Stimulated activated CD4-positive, alpha-beta T cell treated with anti-CD3 and anti-CD28 coated beads, Interleukin-12 subunit alpha, Interleukin-12 subunit beta, amount 100 ng/mL, for 48 hours (primary cell): ENCODE data around the gene HNRNPA1.
A peak's percentile ranks its signal among the peaks of the same experiment; 100 is the strongest.
"Not testable (repeated sequence)": the region's sequence is repeated elsewhere in the genome, so short reads cannot be mapped to it uniquely, and the experiment has no call there.

Source experiments
- DNase-seq, 3 donors: peaks; one replicate each; pipeline ENCODE4 v3.0.0-alpha.2; 2020; ENCODE audit warnings: low read depth in 2 of 3, low spot score in 1 of 3

Gene HNRNPA1

DNA sequence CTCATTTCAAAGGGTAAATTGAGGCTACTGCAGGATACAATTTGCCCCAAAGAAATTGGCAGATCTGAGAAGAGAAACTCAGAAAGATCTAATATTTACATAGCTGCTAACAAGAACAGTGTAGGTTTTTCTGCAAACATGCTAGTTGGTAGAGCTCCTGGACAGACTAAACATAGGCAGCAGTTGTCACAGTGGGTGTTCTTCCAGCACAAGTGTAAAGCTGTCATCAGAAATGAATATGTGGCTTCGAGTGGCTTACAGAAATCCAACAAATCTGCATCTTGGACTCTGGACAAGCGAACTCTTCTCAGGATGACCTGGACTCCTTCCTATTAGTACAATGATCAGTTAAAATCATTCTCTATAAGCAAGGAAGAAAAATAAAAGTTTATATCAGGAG is 6.5 kb upstream of the HNRNPA1 start:
- DNase-seq, result no peak

DNA sequence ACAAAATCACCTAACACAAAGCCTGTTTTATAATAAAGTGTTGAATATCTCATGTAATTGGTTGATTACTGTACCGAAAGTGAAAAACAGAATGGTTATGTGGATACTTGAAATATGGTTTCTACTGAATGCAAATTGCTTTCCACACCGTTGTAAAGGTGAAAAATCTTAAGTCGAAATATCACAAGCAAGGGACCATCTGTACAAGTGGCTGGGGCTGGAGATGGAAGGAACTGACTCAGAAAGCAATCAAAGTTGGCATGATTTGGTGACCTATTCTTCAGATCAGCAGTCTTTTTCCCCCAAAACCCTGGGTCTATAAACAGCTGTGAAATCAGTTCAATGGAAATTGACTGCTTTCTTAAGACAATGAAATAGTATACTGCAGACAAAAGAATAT is 4.2 kb upstream of the HNRNPA1 start:
- no peak for DNase-seq

DNA sequence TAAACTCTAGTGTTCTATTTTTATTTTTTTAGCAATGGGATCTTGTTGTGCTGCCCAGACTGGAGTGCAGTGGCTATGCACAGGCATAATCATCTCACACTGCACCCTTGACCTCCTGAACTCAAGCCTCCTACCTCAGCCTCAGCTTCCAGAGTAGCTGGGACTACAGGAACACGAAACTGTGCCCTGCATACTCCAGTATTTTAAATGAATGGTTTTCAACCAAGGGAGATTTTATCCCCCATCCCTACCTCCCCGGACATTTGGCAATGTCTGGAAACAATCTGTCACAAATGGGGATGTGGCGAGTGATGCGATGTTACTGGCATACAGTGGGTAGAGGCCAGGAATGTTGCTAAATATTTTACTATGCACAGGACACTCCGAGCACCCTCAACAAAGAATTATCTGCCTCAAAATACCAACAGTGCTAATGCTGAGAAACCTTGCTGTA is 2.7 kb upstream of the HNRNPA1 start:
- DNase-seq, result no peak

DNA sequence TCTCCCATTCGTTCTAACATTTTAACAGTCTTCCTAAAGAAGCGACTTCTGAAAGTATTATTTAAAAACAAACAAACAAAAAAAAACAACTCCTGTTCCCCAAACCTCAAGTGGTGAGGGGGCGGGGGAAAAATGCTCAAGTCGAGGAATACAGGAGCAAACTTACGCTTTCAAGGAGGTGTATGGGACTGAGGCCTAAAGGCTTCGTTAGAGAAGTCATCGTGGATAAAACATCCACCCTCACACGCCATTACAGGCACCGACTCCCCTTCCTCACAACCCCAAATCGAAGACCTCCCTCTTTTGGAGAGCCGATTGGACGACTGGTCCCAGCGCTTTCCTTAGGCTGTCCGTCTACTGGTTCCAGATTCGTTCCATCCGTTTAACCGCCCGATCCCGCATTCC is 1.3 kb upstream of the HNRNPA1 start:
- no peak for DNase-seq

DNA sequence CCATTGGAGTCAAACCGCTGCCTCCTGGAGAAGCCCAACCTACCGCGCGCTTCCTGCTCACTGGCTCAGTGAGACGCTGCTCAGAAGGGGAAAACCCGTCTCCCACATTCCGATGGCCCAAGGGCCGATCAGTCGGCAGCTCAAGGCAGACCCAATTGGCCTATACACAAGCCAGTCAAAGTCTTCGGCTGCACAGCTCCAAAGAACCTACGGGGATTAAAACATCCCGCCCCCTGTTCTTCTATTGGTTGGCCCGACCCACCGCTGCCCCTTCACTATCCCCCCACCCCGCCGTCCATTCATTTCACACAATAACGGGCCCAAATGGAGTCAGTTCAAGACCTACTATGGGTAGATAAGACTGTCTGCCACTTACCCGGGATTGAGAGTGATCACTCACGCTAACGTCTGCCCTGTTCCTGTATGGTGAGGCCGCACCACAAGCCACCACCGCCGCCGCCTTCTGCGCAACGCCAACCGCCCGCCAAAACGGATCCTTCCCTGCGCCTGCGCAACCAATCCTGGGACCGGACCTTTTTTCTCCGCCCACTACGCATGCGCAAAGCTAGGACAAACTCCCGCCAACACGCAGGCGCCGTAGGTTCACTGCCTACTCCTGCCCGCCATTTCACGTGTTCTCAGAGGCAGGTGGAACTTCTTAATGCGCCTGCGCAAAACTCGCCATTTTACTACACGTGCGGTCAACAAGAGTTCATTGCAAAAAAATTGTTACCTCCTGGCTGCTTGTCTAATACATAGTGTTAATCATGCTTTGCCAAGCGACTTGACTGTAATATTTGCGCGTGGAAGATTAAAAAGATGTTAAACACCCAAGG is 676 bp upstream of the HNRNPA1 start, which contains the start of gene CBX5:
Gene CBX5, minus strand, starts transcription at position 491 of the 836 bp plus-strand sequence. CDS start 22,472 bp downstream, outside the sequence.
- DNase-seq, result peak; percentile 98 to 99 (median 98)

DNA sequence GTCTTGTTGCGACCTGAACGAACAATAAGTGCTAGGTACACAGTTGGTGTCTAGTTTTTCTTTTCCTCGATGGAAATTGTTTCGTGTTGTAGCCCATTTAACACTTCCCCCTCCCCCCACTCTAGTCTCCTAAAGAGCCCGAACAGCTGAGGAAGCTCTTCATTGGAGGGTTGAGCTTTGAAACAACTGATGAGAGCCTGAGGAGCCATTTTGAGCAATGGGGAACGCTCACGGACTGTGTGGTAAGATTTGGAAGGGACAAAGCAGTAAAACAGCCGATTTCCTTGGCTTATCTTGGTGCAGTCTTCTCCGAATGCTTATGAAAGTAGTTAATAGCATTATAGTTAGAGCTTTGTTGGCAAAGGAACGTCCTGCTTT is 724 bp downstream of the HNRNPA1 start:
- not testable (repeated sequence) for DNase-seq

DNA sequence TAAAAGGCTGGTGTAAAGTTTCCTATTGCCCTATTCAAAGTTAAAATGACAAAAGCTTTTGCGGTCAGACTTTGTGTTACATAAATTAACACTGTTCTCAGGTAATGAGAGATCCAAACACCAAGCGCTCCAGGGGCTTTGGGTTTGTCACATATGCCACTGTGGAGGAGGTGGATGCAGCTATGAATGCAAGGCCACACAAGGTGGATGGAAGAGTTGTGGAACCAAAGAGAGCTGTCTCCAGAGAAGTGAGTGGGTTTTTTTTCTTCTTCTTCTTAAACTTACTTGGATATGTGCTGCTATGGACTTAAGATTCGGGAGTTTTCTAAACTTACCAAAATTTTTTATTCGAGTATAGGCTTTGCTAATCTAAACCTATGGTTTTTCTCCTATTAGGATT is 1.2 kb downstream of the HNRNPA1 start:
- not testable (repeated sequence) for DNase-seq

DNA sequence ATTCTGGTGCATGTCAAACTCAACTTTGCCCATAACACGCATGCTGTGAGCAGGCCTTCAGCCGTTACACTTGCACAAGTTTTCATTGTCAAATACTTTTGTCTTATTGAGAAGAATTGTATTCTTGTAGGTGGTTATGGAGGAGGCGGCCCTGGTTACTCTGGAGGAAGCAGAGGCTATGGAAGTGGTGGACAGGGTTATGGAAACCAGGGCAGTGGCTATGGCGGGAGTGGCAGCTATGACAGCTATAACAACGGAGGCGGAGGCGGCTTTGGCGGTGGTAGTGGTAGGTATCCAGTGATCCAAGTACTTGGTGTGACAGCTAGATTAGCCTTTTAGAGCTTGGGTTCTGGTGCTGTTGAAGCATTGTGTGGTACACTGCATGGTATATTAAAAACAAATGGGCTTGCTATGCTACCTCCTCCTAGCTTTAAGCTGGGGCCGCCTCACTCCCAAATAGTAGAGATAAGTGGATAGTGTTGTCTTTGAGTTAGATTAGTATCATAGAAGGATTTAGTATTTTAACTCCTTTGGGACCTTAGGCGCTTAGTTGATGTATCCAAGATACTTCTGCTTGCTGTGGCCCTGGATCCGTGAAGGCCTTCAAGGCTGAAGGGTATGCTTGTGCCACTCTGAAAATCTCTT is 2.5 kb downstream of the HNRNPA1 start:
- peak in 2 of 3 donors; percentile 29 to 31 for DNase-seq

DNA sequence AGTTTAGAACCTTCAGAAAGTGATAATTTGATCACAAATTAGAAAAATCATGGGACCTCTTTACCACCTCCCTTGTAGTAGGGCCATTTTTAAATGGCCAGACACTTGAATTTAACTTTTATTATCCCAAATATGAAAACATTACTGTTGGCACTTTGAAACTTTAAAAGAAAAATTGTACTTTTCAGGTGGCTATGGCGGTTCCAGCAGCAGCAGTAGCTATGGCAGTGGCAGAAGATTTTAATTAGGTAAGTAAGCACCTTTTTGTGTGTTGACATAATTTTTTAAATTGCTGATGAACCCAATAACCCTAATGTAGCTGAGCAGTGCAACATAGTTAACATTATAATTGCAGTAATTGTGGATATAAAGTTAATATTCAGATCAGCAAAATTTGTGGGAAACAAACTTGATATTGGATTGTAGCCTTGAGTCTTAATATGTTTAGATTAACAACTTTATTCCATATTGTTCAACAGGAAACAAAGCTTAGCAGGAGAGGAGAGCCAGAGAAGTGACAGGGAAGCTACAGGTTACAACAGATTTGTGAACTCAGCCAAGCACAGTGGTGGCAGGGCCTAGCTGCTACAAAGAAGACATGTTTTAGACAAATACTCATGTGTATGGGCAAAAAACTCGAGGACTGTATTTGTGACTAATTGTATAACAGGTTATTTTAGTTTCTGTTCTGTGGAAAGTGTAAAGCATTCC is 3.7 kb downstream of the HNRNPA1 start:
- DNase-seq, result not testable (repeated sequence)

DNA sequence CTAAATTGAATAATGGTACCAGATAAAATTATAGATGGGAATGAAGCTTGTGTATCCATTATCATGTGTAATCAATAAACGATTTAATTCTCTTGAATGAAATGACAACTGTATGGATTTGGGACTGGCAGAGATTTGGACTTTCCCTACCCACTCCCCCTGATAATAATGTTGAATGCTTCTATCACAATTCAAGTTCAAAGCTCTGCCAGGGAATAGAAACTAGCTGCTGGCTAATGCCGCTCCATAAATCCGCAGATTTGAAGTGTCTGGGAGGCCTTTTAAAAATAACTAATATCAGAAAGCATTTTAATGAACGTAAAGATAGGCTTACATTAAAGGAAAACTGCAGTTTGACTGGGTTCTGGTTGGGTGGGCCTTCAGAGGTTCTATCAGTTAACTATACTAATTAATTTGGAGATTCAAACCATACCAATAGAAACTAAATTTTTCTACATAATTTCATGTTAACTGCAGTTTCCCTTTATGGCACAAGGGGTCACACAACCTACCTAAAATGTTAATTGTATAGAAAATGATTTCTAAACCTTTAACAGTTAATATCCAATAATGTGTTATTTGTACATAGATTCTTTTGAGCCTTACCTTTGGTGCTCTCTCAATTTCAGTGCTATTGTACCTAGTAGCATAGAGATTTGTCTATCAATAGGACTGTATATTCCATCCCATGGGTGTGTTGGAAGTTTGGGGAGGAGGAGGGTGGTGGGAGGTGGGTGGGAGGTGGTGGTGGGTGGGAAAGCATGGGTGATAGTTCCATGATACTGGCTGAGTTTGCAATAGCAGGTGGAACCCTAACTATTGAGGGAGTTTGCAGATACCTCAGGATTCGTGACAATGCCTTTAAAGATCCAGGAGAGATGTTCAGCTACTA is 4.9 kb downstream of the HNRNPA1 start:
- no peak for DNase-seq

DNA sequence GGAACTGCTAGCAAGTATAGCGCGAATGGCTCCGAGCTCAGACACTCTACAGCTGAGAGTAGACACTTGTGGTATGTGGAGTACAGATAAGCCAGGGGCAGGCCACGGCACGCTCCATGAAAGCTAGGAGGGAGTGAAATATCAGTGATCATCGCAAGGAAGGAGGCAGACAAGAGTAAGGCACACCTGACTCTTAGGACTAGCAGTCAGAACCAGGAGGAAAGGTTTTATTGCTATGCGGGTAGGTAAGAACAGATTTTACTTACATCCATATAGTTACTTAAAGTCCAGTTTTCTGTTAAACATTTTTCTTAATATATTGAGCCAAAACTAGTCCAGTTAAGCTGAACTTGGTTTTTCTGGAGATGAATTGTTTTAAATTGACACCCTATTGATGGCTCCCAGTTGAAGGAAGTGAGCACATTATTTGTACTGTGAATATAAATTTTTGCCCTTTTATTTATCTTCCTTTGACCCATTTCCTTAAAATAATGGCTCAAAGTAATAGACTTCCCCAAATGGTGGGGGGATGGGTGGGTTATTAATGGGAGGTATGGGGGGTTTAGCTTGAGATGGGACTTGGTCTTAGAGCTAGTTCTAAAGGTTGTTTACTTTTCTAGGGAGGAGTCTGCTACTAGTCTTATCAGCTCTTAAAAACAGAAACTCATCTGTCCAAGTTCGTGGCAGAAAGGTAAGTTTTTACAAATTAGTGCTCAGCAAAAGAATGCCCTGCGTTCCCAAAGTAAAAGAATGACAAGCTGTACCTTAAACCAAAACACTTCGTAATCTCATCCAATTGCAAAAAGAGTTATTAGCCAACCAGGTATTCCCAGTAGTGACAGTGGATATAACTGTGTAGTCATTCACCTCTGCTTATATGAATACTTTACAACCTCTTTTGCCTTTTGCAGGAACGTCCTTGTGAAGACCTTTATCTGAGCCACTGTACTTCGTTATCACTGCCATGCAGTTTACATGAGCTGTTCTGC is 5.8 kb downstream of the HNRNPA1 start:
- DNase-seq, result no peak

DNA sequence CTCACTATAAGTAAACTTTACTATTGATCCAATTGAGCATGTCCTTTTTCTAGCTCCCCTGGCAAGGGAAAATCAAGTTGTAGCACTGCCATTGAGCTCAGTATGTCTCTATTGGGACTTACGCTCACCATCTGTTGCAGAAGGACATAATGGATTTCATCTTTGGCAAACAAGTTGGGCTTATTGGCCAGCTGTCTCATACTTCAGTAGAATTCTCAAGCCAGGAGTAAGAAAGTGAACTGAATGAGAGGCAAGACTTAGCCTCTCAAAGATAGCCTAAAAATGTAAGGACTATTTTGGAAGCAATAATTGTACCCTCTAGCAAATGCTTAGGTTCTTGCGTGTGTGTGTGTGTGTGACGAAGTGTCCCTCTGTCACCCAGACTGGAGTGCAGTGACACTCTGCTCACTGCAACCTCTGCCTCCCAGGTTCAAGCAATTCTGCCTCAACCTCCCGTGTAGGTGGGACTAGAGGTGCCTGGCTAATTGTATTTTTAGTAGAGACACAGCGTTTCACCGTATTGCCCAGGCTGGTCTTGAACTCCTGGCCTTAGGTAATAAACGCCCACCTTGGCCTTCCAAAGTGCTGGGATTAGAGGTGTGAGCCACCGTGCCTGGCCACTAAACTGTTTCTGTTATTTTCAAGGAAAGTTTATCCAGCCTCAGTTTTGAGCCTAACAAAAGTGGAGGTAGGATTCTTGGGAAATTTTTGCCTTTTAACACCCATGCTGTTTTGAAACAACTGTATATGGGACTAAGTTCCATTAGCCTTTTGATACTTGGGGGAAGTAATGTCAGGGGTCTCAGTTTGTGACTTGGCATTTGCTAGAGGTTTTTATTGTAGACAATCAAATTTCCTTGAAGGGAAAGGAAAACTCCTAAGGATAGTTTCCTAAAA is 7.0 kb downstream of the HNRNPA1 start:
- DNase-seq, result no peak

DNA sequence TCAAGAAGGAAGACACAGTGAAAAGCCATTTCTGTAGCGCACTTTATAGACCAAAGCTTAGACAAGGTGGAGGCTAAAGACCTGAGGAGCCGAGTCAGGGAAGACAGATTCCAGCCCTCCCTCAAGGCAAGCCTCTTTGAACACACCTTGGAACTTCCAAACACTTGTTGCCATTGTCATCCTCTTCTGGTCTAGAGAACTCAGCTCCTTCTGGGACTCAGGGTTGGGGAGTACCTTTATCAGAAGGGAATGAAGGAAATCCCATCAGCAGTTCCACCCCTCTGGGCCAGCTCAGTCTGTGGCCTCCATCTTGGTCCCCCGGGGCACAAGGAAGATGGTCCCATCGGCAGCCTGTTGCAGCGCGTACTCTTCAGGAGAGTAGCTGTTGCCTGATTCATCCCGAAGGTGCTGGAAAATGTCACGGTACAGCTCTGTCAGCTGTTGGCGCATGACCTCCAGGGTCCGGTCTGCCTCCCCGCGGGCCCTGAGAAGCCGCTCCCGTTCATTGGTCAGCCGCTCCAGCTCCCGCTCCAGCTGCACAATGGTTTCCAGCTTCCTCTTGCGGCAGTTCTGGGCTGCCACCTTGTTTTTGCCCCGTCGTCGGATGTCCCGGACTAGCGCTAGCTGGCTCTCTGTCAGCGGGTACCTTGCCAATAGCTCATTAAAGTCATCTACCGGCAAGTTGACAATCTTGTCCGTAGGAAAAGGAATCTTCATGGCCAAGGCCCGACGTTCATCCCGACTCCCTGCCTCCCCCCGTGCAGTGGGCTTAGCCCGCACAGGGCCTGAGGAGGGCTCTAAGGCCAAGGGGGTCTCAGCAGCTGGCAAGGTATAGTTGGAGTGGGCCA is 11.8 kb downstream of the HNRNPA1 start:
- no peak for DNase-seq

DNA sequence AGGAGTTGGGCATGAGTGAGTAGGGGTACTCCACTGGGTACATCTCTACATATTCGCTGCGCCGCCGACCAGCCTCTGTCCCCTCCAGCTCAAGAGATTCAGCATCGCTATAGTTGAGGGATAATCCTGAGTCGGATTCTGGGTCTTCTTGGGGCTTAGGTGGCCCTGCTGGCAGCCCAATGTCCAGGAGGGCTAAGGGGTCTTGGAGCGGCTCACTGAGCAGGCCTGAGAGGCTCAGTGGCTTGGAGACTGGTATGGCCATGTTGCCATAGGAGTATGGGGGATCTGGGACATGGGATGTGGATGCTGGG is 12.4 kb downstream of the HNRNPA1 start:
- no peak for DNase-seq

DNA sequence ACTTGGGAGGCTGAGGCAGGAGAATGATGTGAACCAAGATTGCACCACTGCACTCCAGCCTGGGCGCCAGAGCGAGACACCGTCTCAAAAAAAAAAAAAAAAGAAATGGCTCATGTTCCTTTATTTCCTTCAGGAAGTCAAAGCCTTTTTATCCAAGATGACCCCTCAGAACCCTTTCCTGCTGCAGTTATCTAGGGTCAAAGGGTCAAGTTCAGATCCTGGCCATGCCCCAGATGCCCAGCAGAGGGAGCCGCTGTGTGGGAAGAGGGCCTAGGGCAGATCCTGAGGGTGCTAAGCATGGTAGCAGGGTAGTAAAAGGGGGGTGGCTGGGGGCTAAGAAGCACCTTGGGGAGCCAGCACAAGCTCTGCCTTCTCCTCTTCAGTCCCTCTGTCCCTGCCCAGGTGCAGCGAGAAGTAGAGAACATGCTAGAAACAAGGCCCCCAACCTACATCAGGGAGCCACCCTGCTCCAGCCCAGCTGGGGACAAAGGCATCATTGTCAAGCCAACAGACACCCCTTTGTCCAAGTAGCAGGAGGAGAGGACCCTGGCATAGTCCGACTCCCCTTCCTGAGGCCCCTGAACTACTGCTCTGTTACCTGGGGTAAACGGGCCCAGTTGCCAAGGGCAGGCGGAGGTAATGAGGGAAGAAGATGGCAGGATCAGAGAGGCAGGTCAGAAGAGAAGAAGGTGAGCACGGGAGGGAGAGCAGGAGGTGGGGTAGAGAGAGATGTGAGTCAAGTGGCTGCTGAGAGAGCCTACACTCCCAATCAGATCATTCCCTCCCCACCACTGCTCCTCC is 13.8 kb downstream of the HNRNPA1 start:
- peak in 2 of 3 donors; percentile 58 to 61 for DNase-seq

DNA sequence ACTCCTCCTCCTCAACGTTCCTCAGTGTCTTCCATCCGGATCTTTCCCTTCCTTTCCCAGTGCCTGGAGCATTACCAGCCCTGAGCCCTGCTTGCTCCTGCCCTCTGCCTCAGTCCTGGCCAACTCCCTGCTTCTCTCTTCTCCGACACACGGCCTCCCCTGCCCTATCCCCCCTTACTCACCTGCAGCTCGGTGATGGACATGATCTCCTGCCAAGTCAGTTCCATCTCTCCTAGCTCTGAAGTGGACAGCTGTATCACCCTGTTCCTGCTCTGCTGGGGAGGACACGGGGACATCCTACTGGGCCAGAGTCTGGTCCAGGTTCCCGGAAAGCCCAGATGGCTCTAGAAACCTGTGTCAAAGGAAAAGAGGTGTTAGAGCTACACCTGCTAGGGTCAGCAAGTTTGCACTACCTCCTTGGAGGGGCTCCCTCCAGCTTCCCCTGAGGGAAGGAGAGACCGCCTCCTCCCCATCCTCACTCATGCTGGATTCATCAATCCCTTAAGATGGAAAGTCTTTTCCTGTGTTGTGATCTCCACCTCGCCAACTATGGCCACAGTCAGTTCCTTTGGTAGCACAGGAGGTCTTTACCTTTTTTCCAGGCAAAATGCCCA is 14.5 kb downstream of the HNRNPA1 start:
- DNase-seq, result no peak
